Common myeloid progenitor, CD34-positive (primary cell): ENCODE data around the gene FAM177B.

Experiments
- CTCF ChIA-PET: fragments of 350-600 bp; sonication (Branson Sonifier 250); formaldehyde crosslinking; loops from one replicate; lab custom pipeline; 2021; ENCODE audit warnings: antibody characterized with exemption; lab: Charles Lee
- POLR2A ChIA-PET: fragments of 350-600 bp; sonication (Branson Sonifier 250); formaldehyde crosslinking; loops from one replicate; lab custom pipeline; 2021; ENCODE audit warnings: antibody characterized with exemption; lab: Charles Lee
- DNase-seq, 3 donors: peaks; one replicate each; pipeline versions ENCODE4 v3.0.0 to v3.0.0-alpha.2; 2013
- H3K27ac ChIP-seq, 2 experiments: 1 replicate in 1 of 2; 2 replicates in 1 of 2; pipeline ENCODE4 v1.7.0; 2013; ENCODE audit warnings: inconsistent platforms in 2 of 2, low read length in 2 of 2, mild to moderate bottlenecking in 2 of 2, low read depth in 1 of 2, moderate library complexity in 1 of 2; ENCODE audit not compliant: severe bottlenecking in 2 of 2, insufficient read depth in 1 of 2, poor library complexity in 1 of 2
- H3K27me3 ChIP-seq, 5 experiments: replicated peaks in 2 of 5; 1 replicate in 3 of 5; 2 replicates in 2 of 5; pipeline versions ENCODE4 v1.6.1 to v1.7.0; 2013; ENCODE audit warnings: low read length in 4 of 5, mild to moderate bottlenecking in 2 of 5, moderate library complexity in 2 of 5, inconsistent platforms in 1 of 5; ENCODE audit not compliant: insufficient read depth in 5 of 5, control insufficient read depth in 4 of 5
- H3K36me3 ChIP-seq, 4 experiments: 1 replicate in 2 of 4; 2 replicates in 2 of 4; pipeline versions ENCODE4 v1.6.1 to v1.7.0; 2013; ENCODE audit warnings: low read length in 3 of 4, control low read depth in 1 of 4, mild to moderate bottlenecking in 1 of 4; ENCODE audit not compliant: control insufficient read depth in 4 of 4, insufficient read depth in 4 of 4
- H3K4me1 ChIP-seq, 4 experiments: 1 replicate in 3 of 4; 2 replicates in 1 of 4; pipeline versions ENCODE4 v1.6.1 to v1.7.1; 2013; ENCODE audit warnings: low read length in 3 of 4, mild to moderate bottlenecking in 3 of 4, control low read depth in 1 of 4, inconsistent platforms in 1 of 4, moderate library complexity in 1 of 4; ENCODE audit not compliant: control insufficient read depth in 4 of 4, insufficient read depth in 4 of 4; ENCODE audit errors: control extremely low read depth in 1 of 4
- H3K4me3 ChIP-seq, 7 experiments: 1 replicate in 4 of 7; 2 replicates in 3 of 7; pipeline versions ENCODE4 v1.5.1 to v1.7.0; 2013; ENCODE audit warnings: mild to moderate bottlenecking in 7 of 7, low read length in 6 of 7, moderate library complexity in 6 of 7, inconsistent platforms in 2 of 7, low read depth in 2 of 7, control low read depth in 1 of 7; ENCODE audit not compliant: insufficient read depth in 4 of 7, control insufficient read depth in 1 of 7; ENCODE audit errors: extremely low read depth in 1 of 7
- H3K9me3 ChIP-seq, 5 experiments: 1 replicate in 4 of 5; 2 replicates in 1 of 5; pipeline versions ENCODE4 v1.6.1 to v1.7.1; 2013; ENCODE audit warnings: low read length in 4 of 5, mild to moderate bottlenecking in 2 of 5, inconsistent platforms in 1 of 5, low read depth in 1 of 5, moderate library complexity in 1 of 5; ENCODE audit not compliant: control insufficient read depth in 4 of 5, insufficient read depth in 2 of 5; ENCODE audit errors: control extremely low read depth in 1 of 5
- WGBS: methylation state at CpG from one replicate; pipeline ENCODE4 v1.1.5; 2013; ENCODE audit not compliant: insufficient coverage; 5-methylcytosine and 5-hydroxymethylcytosine counted together

Gene FAM177B

GRCh38 chr1:222704260-222704659 lies 32.7 kb upstream of the FAM177B start:
- ChIA-PET POLR2A (no interaction called here), CTCF (no interaction called here)
- WGBS, result no CpG with 5 or more reads among the region's 1 CpG
- Histone ChIP-seq H3K9me3 (peaks cover 0 to 13% (median 0%) of the 10 kb centered on the region in 5 experiments), H3K36me3 (peaks cover 8 to 22% (median 11%) of the 10 kb centered on the region in 4 experiments), H3K27me3 (no peaks in the 10 kb centered on the region), H3K4me1 (peaks cover 0 to under 1% (median 0%) of the 10 kb centered on the region in 4 experiments), H3K27ac (no peak overlapping the region), H3K4me3 (no peak overlapping the region)
- no peak for DNase-seq

GRCh38 chr1:222706815-222707214 lies 30.2 kb upstream of the FAM177B start:
- no CpG with 5 or more reads among the region's 4 CpGs for WGBS
- H3K4me3 ChIP-seq, result no peak overlapping the region
- CTCF ChIA-PET, result no interaction called here
- H3K27ac ChIP-seq, result no peak overlapping the region
- no peaks in the 10 kb centered on the region for H3K27me3 ChIP-seq
- H3K36me3 ChIP-seq, result peaks cover 5 to 10% (median 9%) of the 10 kb centered on the region in 4 experiments
- POLR2A ChIA-PET, result no interaction called here
- H3K9me3 ChIP-seq, result peaks cover 0 to 13% (median 0%) of the 10 kb centered on the region in 5 experiments
- H3K4me1 ChIP-seq, result peaks cover 2 to 20% (median 8%) of the 10 kb centered on the region in 4 experiments
- peak; percentile 7 to 31 (median 19) for DNase-seq

- Histone ChIP-seq H3K4me3 (no peak overlapping the region), H3K9me3 (peaks cover 0 to 5% (median 0%) of the 10 kb centered on the region in 5 experiments), H3K4me1 (peaks cover 6 to 26% (median 14%) of the 10 kb centered on the region in 4 experiments), H3K27ac (no peak overlapping the region), H3K27me3 (no peaks in the 10 kb centered on the region), H3K36me3 (peaks cover 0 to 2% (median 0%) of the 10 kb centered on the region in 4 experiments)
- ChIA-PET POLR2A (interaction anchor here (1.2 kb wide), 1 partner anchor 56 kb away, joined by 4 read pairs; no protein-coding TSS in a partner anchor), CTCF (interaction anchor here (2.1 kb wide), 1 partner anchor 52 kb away, joined by 4 read pairs; no protein-coding TSS in a partner anchor)
- WGBS, result 86% methylated on average over 3 of the region's 5 CpGs
- peak in 1 of 3 donors; percentile 11 for DNase-seq
These were observed 27.3 kb upstream of the FAM177B start for GRCh38 chr1:222709700-222710153.

GRCh38 chr1:222711319-222712252 lies 25.4 kb upstream of the FAM177B start:
- no peaks in the 10 kb centered on the region for H3K9me3 ChIP-seq
- CTCF ChIA-PET, result interaction anchor here (0.6 to 2.1 kb wide), 4 partner anchors 11 to 186 kb away, joined by 3 to 4 read pairs (median 4); no protein-coding TSS in a partner anchor
- no peaks in the 10 kb centered on the region for H3K27me3 ChIP-seq
- DNase-seq, result peak; percentile 62 to 89 (median 78)
- POLR2A ChIA-PET, result interaction anchor here (0.8 to 1.4 kb wide), 2 partner anchors 57 to 129 kb away, joined by 3 to 4 read pairs; no protein-coding TSS in a partner anchor
- H3K36me3 ChIP-seq, result peaks cover 0 to 8% (median 7%) of the 10 kb centered on the region in 4 experiments
- WGBS, result under 1% methylated on average over 25 of the region's 42 CpGs
- peak overlapping the region; percentile 83 to 100 for H3K27ac ChIP-seq
- H3K4me1 ChIP-seq, result peaks cover 6 to 26% (median 14%) of the 10 kb centered on the region in 4 experiments
- H3K4me3 ChIP-seq, result peak overlapping the region; percentile 89 to 99 (median 95)

- WGBS, result 0% methylated on average over 33 of the region's 62 CpGs
- POLR2A ChIA-PET, result interaction anchor here (0.6 to 1.4 kb wide), 3 partner anchors 58 to 830 kb away, joined by 3 to 4 read pairs (median 3); no protein-coding TSS in a partner anchor
- CTCF ChIA-PET, result interaction anchor here (0.9 to 1.7 kb wide), 2 partner anchors 58 to 60 kb away, joined by 3 to 4 read pairs; no protein-coding TSS in a partner anchor
These were observed 24.5 kb upstream of the FAM177B start, which contains the start of the genes AIDA and BROX for GRCh38 chr1:222712253-222713090. Gene AIDA (minus strand): TSS chr1:222712491. CDS start chr1:222712317, 174 bp downstream. Gene BROX (plus strand): TSS chr1:222712564. CDS start chr1:222715700, 3,136 bp downstream.

More at GRCh38 chr1:222712253-222713090, 24.5 kb upstream of the FAM177B start, which contains the start of the genes AIDA and BROX:
- Histone ChIP-seq H3K36me3 (peaks cover 3 to 17% (median 14%) of the 10 kb centered on the region in 4 experiments), H3K27me3 (no peaks in the 10 kb centered on the region), H3K9me3 (no peaks in the 10 kb centered on the region), H3K4me3 (peak within 1 kb of the TSS; percentile 89 to 99 (median 95)), H3K4me1 (peaks cover 6 to 26% (median 14%) of the 10 kb centered on the region in 4 experiments), H3K27ac (peak within 1 kb of the TSS; percentile 99 to 100)
- peak; percentile 86 to 92 (median 91) for DNase-seq
